GM15510 (cell line): ENCODE data around the gene EXD2.

Experiments
- POLR2A ChIP-seq: IDR thresholded peaks from 3 replicates; pipeline ENCODE4 v1.6.1; 2011; ENCODE audit warnings: borderline replicate concordance; ENCODE audit not compliant: insufficient read length; ENCODE audit errors: extremely low read depth

The EXD2 gene

DNA sequence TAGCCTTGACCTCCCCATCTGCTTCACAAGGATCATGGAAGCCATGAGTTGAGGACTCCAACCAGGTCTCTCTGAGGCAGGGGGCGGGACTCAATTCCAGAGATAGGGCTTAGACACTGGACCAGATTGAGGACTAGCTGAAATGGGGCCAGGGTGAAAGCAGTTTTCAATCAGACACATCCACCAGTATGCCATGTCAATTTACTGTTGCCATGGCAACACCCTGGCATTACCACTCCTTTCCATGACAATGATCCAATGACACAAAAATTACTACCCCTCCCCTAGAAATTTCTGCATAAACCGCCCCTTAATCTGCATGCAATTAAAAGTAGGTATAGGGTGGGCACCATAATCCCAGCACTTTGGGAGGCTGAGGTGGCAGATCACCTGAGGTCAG is 19.7 kb upstream of the EXD2 start:
- no peak for TF ChIP-seq POLR2A

DNA sequence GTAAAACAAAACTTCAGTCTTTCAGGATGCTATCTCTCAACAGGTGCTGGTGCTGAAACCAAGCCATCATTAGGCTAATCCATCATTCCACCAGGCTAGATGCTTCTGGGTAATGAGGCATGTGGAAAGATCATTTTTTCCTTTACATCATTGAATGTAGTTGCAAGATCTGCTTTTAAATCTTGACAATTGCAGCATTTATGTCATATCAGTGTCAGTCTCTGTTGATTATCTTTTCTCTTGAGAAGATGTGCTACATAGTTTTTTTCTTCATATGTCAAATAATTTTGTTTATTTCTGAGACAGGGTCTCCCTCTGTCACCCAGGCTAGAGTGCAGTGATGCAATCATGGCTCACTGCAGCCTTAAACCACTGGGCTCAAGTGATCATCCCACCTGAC is 16.2 kb upstream of the EXD2 start:
- TF ChIP-seq POLR2A = no peak

DNA sequence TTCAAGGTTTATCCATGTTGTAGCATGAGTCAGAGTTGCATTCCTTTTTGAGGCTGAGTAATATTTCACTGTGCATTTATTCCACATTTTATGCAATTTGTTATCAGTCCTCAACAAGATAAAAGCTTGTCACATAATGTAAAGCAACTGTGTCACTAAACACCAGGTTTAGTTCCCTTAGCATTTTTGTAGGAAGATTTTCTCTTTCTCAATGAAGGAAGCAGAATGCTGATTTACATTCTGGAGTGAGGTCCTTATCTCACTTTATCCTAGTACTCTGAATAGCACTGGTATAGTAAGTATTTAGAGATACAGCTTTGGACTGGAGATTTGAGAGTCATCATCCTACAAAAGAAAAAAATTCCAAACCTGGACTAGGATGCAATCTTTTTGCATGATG is 9.8 kb upstream of the EXD2 start:
- no peak for TF ChIP-seq POLR2A

DNA sequence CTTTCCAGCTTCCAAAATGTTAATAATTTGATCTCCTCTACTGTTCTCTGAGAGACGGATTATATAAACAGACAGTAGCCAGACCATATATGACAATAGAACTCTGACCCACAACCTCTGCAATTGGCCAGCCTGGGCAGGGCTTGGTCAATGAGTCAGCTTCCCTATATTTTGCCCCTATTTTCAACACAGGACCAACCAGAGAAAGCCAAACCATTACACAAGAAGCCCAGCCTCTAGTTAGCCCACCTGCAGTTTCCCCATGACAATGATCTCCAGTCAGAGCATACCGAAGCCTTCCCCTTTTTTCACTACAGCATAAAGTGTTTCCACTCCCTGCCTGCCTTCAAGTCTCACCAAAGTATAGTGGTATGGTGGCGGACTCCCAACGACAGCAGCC is 7.6 kb upstream of the EXD2 start:
- TF ChIP-seq POLR2A = no peak

DNA sequence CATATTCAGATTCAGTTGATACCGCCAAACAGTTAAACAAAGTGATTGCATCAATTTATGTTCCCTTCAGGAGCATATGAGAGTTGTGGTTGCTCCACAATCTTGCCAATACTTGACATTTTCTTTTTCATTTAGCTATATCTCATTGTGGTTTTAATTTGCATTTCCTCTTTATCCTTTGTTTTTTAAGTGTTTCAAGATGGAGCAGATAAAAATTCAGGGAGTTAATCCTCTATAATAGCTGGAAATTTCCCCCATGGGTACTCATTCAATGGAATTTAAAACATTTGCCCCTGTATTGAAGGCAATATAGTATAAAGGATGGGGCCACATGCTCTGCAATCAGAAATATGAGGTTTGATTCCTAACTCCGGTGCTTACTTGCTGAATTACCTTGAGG is 1.1 kb upstream of the EXD2 start:
- TF ChIP-seq POLR2A = no peak

DNA sequence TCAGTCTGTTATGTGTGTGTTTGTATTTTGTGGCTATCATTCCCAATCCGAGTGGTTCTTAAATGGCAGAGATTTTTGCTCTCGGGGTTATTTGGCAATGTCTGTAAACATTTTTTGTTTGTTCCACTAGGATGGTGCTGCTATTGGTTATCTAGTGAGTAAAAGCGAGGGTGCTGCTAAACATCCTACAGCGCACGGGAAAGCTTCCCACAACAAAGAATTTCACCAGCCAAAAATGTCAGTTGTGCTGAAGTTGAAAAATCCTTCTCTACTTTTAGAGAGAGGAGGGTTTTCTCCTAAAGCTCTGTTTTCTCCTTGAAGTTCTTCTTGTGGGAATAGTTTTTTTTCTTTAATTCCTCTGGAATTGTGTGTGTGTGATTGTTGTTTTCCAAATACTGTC is 2.4 kb downstream of the EXD2 start:
- TF ChIP-seq POLR2A = no peak

DNA sequence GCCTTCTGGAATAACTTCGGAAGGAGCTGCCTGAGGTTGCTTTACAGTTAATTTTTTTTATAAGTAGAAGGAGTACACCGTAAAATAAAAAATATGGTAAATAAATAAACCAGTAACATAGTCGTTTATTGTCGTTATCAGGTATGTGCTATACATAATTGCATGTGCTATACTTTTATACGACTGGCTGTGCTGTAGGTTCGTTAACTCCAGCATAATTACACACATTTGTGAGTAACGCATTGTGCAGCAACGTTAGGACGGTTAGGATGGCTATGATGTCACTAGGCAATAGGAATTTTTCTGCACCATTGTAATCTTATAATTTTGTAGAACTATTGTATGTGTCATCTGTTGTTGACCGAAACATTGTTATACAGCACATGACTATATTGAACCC is 8.5 kb downstream of the EXD2 start:
- TF ChIP-seq POLR2A = no peak

DNA sequence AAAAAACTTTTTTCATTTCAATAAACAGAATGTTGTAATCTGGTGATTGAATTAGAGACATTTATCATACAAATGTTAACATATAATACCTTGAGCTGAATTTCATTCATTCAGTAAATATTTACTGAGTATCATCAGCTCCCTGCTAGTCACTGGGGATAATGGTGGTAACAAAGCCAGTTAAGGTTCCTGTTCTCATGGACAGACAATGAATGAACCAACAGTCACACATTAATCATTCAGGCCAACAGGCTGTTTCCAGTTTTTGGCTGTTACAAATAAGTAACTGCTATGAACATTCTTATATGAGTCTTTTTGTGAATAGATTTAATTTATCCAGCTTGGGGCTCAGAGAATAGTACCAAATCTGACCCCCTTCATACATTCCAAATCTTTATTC is 13.5 kb downstream of the EXD2 start:
- no peak for TF ChIP-seq POLR2A

DNA sequence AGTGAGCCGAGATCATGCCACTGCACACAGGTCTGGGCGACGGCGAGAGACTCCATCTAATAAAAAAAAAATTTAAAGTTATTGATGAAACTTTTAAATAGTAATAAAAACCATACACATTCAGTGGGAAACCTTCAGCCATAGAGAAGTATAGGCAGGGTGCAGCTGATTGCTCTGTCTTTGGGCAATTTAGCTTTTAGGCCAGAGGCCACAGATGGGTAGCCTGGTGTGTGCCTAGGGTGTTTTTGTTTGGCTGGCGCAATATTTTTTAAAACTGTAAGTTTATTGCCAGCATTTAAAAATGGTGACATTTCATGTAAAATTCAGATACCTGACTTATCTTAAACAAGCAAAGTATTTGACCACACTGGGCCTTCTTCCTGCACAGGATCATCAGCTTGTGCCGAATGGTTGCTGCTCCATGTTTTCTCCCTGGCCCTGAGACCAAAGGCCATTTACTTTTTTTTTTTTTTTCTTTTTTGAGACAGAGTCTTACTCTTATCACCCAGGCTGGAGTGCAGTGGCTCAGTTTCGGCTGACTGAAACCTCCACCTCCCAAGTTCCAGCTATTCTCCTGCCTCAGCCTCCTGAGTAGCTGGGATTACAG is 16.2 kb downstream of the EXD2 start:
- no peak for TF ChIP-seq POLR2A

DNA sequence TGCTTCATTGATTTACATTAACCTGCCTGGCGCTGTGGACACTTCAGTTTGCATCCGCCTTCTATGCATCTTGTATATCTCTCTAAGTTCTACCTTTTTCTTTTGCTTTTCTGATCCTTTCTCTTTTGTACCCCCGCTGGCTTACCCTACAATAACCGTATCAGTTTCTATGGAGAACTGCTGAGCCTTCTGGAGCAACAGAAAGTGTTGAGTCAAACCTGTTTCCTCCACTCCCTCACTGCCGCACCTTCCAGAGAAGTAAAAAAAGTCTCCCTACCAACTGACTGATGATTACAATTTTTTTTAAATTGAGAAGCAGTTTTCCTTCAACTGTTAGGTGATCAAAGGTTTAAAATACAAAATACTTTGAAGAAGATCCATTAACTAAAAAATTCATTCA is 17.4 kb downstream of the EXD2 start:
- no peak for TF ChIP-seq POLR2A

DNA sequence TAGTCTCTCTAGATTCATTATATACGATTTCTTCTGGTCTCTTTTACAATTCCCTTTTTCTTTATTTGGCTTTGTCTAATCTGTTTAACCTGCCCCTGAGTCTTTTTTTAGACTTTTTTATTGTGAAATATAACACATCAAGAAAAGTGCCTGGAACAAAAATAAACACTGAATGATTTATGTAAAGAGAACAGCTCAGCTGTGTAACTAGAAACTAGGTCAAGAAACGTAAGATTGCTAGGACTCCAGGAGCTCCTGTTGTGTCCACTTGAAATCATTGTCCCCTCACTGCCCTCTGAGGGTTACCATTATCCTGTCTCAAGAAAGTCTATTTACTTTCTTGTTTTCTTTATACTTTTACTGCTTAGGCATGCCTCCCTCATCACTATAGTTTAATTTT is 23.1 kb downstream of the EXD2 start:
- TF ChIP-seq POLR2A = no peak

DNA sequence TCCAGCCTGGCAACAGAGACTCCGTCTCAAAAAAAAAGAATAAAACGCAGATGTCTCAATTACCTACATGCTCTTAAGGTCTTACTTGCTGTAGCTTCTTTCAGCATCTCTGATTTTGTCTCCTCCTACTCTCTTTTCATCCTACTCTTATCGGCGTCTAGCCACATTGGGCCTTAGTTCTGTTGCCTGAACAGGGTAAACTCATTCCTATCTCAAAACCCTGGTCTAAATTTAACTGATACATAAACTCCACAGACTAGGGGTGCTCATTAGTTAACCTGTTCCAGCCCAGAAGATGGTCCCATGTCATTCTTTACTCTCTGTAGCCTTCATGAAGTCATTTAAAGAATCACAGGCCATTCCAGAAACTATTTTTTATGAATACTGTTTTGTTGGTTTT is 33.6 kb downstream of the EXD2 start:
- TF ChIP-seq POLR2A = no peak

DNA sequence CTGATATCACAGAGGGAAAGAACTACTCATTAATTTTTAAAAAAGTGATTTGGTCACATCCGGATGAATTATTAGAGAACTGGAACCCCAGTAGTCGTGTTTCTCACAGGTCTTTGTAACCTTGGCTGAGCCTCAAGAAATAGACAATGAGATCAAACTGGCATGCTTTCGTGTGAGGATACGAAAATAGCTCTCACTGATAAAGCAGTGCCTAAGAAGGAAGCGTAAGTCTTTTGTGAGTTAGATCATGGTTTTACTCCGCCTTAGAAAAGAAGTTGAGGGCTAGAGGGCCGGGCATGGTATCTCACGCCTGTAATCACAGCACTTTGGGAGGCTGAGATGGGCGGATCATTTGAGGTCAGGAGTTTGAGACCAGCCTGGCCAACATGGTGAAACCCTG is 34.9 kb downstream of the EXD2 start:
- no peak for TF ChIP-seq POLR2A

DNA sequence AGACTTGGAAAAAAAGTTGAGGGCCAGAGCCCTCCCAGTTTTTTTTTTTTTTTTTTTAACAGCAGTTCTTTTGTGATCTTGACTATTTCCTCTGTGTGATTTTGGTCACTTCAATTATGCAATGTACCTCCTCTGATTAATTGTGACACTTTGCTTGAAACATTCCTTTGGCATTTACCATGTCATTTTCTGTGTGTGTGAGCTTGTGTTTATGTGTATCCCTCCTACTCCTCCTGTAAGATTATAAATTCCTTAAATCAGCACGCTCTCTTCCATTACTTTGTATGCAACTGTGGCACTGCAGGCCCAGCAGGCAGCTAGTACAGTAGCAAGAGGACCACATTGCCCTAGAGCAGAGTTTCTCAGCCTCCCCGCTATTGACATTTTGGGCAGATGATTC is 35.4 kb downstream of the EXD2 start:
- TF ChIP-seq POLR2A = no peak

DNA sequence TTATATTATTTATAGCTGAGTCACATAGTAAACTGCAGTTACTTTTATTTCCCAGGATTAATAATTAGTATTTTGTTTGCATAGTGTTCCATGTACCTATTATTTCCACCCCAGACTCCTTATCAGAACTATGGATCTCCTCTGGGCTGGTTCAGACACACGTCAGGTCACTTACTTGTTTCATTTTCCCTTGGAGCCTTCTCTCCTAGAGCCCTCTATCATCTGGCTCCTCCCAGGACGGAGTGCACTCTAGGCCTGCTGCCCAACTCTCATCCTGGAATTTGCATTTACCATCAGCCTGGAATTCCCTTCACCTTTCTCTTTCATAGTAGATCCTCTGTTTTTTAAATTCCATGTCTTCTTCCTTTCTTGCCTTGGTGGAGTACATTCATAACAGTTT is 40.2 kb downstream of the EXD2 start:
- TF ChIP-seq POLR2A = no peak

DNA sequence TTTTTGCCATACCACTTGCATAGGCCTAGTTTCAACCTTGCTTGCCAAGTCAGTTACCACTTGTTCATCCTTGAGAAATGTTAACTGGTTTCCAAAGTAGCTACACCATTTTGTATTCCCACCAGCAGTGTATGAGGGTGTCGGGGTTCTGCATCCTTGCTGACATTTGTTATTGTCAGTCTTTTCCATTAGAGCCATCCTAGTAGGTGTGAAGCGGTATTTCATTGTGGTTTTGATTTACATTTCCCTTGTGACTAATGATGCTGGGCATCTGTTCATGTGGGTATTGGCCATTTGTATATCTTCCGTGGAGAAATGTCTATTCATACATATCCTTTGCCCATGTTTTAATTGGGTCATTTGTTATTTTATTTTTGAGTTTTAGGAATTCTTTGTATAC is 41.1 kb downstream of the EXD2 start:
- no peak for TF ChIP-seq POLR2A

DNA sequence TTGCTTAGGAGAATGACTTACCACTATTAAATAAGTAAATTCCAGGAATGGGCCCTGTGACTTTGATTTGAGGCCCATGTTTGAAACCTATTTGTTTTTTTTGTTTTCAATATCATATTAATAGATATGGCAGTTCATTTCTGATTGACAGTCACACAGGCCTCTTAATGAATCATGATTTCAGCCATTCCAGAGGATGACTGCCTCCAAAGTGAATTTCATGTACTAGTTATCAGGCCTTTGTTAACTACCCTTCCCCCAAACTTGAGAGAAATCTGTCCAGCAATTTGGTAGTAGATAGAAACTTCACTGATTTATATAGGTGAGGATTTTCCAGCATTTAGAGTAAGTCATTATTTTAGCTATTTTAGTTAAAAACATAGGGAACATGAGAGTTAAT is 42.8 kb downstream of the EXD2 start:
- TF ChIP-seq POLR2A = no peak
